Activated CD8-positive, alpha-beta T cell treated with anti-CD3 and anti-CD28 coated beads for 36 hours (primary cell): ENCODE measurements around the gene CENPP. TPM values are rescaled to one million over a fixed set of nuclear protein-coding genes. Genes with fewer than 3 reads are reported as not detected.

ENCODE experiments used
- ATAC-seq: fragments of 200-7000 bp; cut with Tn5 transposase; one replicate; pipeline ENCODE4 v1.10.0; 2021; ENCODE audit warnings: mild to moderate bottlenecking, moderate library complexity
- CTCF ChIA-PET: fragments of 350-600 bp; sonication (Branson Sonifier 250); formaldehyde crosslinking; loops from one replicate; lab custom pipeline; 2021; ENCODE audit warnings: antibody characterized with exemption; lab: Charles Lee
- POLR2A ChIA-PET: fragments of 350-600 bp; sonication (Branson Sonifier 250); formaldehyde crosslinking; loops from one replicate; lab custom pipeline; 2021; ENCODE audit warnings: antibody characterized with exemption; lab: Charles Lee
- DNase-seq: peaks from one replicate; pipeline ENCODE4 v3.0.0-alpha.2; 2020
- H3K27ac Mint-ChIP-seq: one replicate; pipeline ENCODE4 v1.8.0; 2021; ENCODE audit warnings: mild to moderate bottlenecking, mixed read lengths
- H3K27me3 Mint-ChIP-seq: one replicate; pipeline ENCODE4 v1.8.0; 2021; ENCODE audit warnings: mixed read lengths
- H3K36me3 Mint-ChIP-seq: one replicate; pipeline ENCODE4 v1.8.0; 2021; ENCODE audit warnings: low read depth, mixed read lengths
- H3K4me1 Mint-ChIP-seq: one replicate; pipeline ENCODE4 v1.8.0; 2021; ENCODE audit warnings: low read depth, mixed read lengths
- H3K4me3 Mint-ChIP-seq: one replicate; pipeline ENCODE4 v1.8.0; 2021; ENCODE audit warnings: mild to moderate bottlenecking, moderate library complexity, mixed read lengths
- H3K9me3 Mint-ChIP-seq: one replicate; pipeline ENCODE4 v1.8.0; 2021; ENCODE audit warnings: mixed read lengths
- CTCF ChIP-seq: fragments of 200-600 bp; IDR thresholded peaks from one replicate; pipeline ENCODE4 v1.8.0; 2022; ENCODE audit warnings: antibody characterized with exemption, mild to moderate bottlenecking
- intact Hi-C: fragments of 100-400 bp; cut with micrococcal nuclease; formaldehyde crosslinking; loops from one replicate; pipeline ENCODE4 v1.10.0; 2022
- total RNA-seq, 2 experiments: library from RNA; stranded (reverse); gene quantifications; one replicate each; pipeline ENCODE4 v1.2.3, GENCODE V29; 2021

CENPP gene
- total RNA-seq, 2 experiments from 2014 or later, result 22.5 to 28.7 TPM

- CTCF ChIA-PET, result interaction anchor here (1.4 kb wide), 1 partner anchor 299 kb away, joined by 9 read pairs; no protein-coding TSS in a partner anchor
- no peak overlapping the region for H3K27ac Mint-ChIP-seq
- DNase-seq, result no peak
- intact Hi-C loops, result no loop called here
- no peak for ATAC-seq
- POLR2A ChIA-PET, result interaction anchor here (0.5 kb wide), 1 partner anchor 41 kb away, joined by 3 read pairs; no protein-coding TSS in a partner anchor
- H3K4me1 Mint-ChIP-seq, result peaks cover 8% of the 10 kb centered on the region
- H3K36me3 Mint-ChIP-seq, result no peaks in the 10 kb centered on the region
- no peak overlapping the region for H3K4me3 Mint-ChIP-seq
- no peaks in the 10 kb centered on the region for H3K27me3 Mint-ChIP-seq
- H3K9me3 Mint-ChIP-seq, result no peaks in the 10 kb centered on the region
- peak; percentile 28 for TF ChIP-seq CTCF
Observed at GRCh38 chr9:92438900-92439526, 113.3 kb downstream of the CENPP start.

- ATAC-seq, result no peak
- Mint-ChIP-seq H3K36me3 (no peaks in the 10 kb centered on the region), H3K9me3 (no peaks in the 10 kb centered on the region), H3K27ac (no peak overlapping the region), H3K4me1 (peaks cover 8% of the 10 kb centered on the region), H3K4me3 (no peak overlapping the region), H3K27me3 (no peaks in the 10 kb centered on the region)
- DNase-seq, result no peak
- ChIA-PET POLR2A (no interaction called here), CTCF (no interaction called here)
- TF ChIP-seq CTCF, result no peak
- intact Hi-C loops, result loop anchor here (10.0 kb wide), 1 partner anchor 115 kb away; the partner anchor contains the start of genes CENPP and NOL8
Observed at GRCh38 chr9:92439921-92440750, 114.4 kb downstream of the CENPP start.

GRCh38 chr9:92440751-92441046 is 114.9 kb downstream of the CENPP start:
- DNase-seq, result no peak
- ChIA-PET POLR2A (no interaction called here), CTCF (no interaction called here)
- no peaks in the 10 kb centered on the region for H3K36me3 Mint-ChIP-seq
- peak; percentile 80 for ATAC-seq
- TF ChIP-seq CTCF, result no peak
- H3K27me3 Mint-ChIP-seq, result no peaks in the 10 kb centered on the region
- intact Hi-C loops, result loop anchor here (10.0 kb wide), 1 partner anchor 116 kb away; the partner anchor contains the start of genes CENPP and NOL8
- H3K4me1 Mint-ChIP-seq, result peaks cover 8% of the 10 kb centered on the region
- no peaks in the 10 kb centered on the region for H3K9me3 Mint-ChIP-seq
- no peak overlapping the region for H3K4me3 Mint-ChIP-seq
- H3K27ac Mint-ChIP-seq, result no peak overlapping the region

GRCh38 chr9:92444841-92445240 is 119.1 kb downstream of the CENPP start:
- no peaks in the 10 kb centered on the region for H3K9me3 Mint-ChIP-seq
- H3K36me3 Mint-ChIP-seq, result no peaks in the 10 kb centered on the region
- H3K4me1 Mint-ChIP-seq, result peaks cover 7% of the 10 kb centered on the region
- TF ChIP-seq CTCF, result no peak
- intact Hi-C loops, result loop anchor here (10.0 kb wide), 1 partner anchor 120 kb away; the partner anchor contains the start of genes CENPP and NOL8
- H3K4me3 Mint-ChIP-seq, result no peak overlapping the region
- DNase-seq (no peak), ATAC-seq (no peak)
- no peak overlapping the region for H3K27ac Mint-ChIP-seq
- ChIA-PET POLR2A (no interaction called here), CTCF (interaction anchor here (1.8 kb wide), 1 partner anchor 305 kb away, joined by 5 read pairs; no protein-coding TSS in a partner anchor)
- H3K27me3 Mint-ChIP-seq, result no peaks in the 10 kb centered on the region
